ENCODE results near the gene HSP90AB1.

The HSP90AB1 gene

GRCh38 chr6:44275271-44275748 lies 28.4 kb downstream of the HSP90AB1 start:
- H3K9me3 ChIP-seq (ENCODE audit: control insufficient read depth in 1 of 2, low read length in 2 of 2): no peaks in the 10 kb centered on the region
- H3K36me3 ChIP-seq (ENCODE audit: control insufficient read depth in 1 of 2, insufficient read depth in 2 of 2, low read length in 2 of 2): no peaks in the 10 kb centered on the region
- peaks cover 0 to 10% of the 10 kb centered on the region in 2 donors for H3K4me1 ChIP-seq (ENCODE audit: control insufficient read depth in 1 of 2, insufficient read depth in 2 of 2, low read length in 2 of 2)
- H3K27me3 ChIP-seq (ENCODE audit: low read depth, low read length): peaks cover 56% of the 10 kb centered on the region
- H3K27ac ChIP-seq (ENCODE audit: low read length): no peak overlapping the region
- peak overlapping the region in 1 of 2 donors; percentile 53 for H3K4me3 ChIP-seq (ENCODE audit: low read depth in 1 of 2, low read length in 2 of 2)

GRCh38 chr6:44275749-44276648 lies 29.1 kb downstream of the HSP90AB1 start:
- Histone ChIP-seq H3K27me3 (ENCODE audit: low read depth, low read length) (peaks cover 56% of the 10 kb centered on the region), H3K36me3 (ENCODE audit: control insufficient read depth in 1 of 2, insufficient read depth in 2 of 2, low read length in 2 of 2) (no peaks in the 10 kb centered on the region), H3K27ac (ENCODE audit: low read length) (no peak overlapping the region), H3K9me3 (ENCODE audit: control insufficient read depth in 1 of 2, low read length in 2 of 2) (no peaks in the 10 kb centered on the region), H3K4me1 (ENCODE audit: control insufficient read depth in 1 of 2, insufficient read depth in 2 of 2, low read length in 2 of 2) (peaks cover 0 to 10% of the 10 kb centered on the region in 2 donors), H3K4me3 (ENCODE audit: low read depth in 1 of 2, low read length in 2 of 2) (peak overlapping the region in 1 of 2 donors; percentile 53)

DNA sequence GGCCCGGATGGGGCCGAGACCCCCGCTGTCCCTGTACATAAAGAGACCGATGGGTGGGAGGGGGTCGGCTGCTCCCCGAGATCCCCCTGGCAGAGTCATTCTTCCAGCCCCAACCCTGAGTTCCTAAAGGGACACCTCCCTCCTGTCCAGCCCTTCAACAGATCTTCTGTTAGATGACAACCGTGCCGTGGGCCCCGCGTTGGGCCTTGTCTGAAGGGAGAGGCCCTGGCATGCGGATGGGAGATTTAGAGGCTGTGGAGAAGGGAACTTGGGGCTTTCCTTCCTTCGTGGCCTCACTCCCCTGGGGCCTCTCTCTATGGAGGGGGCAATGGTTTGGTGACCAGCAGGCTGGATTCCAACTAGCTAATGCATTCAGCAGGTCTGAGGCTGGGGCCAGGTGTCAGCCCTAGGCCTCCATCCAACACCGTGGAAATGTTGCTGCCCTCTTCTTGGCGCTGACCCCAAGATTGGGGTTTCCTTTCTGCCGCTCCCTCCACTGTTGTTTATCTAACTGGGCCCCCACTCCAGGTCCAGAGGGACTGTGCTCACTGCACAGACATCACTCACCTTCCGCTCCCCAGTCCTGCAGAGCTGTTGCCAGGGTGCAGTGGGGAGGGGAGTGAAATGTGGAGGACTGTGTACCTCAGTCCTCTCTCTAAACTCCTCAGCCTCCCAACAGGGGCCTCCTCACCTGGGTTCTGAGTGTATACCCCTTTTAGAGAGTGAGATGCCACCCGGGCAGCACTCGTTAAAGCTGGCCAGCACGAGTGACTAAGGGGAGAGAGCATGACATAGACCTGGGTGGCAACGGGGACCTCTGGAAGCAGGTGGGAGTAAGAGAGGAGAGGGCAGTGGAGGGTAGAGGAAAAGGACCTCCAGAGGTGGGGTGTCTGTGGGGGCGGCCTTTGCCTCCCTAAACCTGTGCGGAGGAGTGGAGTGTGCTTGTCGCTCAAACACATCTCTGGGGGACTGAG lies 30.1 kb downstream of the HSP90AB1 start:
- Histone ChIP-seq H3K9me3 (ENCODE audit: control insufficient read depth in 1 of 2, low read length in 2 of 2) (no peaks in the 10 kb centered on the region), H3K36me3 (ENCODE audit: control insufficient read depth in 1 of 2, insufficient read depth in 2 of 2, low read length in 2 of 2) (no peaks in the 10 kb centered on the region), H3K4me3 (ENCODE audit: low read depth in 1 of 2, low read length in 2 of 2) (no peak overlapping the region), H3K4me1 (ENCODE audit: control insufficient read depth in 1 of 2, insufficient read depth in 2 of 2, low read length in 2 of 2) (peaks cover 0 to 10% of the 10 kb centered on the region in 2 donors), H3K27me3 (ENCODE audit: low read depth, low read length) (peaks cover 47% of the 10 kb centered on the region), H3K27ac (ENCODE audit: low read length) (no peak overlapping the region)

- H3K27me3 ChIP-seq (ENCODE audit: low read depth, low read length): peaks cover 40% of the 10 kb centered on the region
- no peak overlapping the region for H3K27ac ChIP-seq (ENCODE audit: low read length)
- peaks cover 0 to 10% of the 10 kb centered on the region in 2 donors for H3K4me1 ChIP-seq (ENCODE audit: control insufficient read depth in 1 of 2, insufficient read depth in 2 of 2, low read length in 2 of 2)
- no peaks in the 10 kb centered on the region for H3K9me3 ChIP-seq (ENCODE audit: control insufficient read depth in 1 of 2, low read length in 2 of 2)
- H3K4me3 ChIP-seq (ENCODE audit: low read depth in 1 of 2, low read length in 2 of 2): no peak overlapping the region
- no peaks in the 10 kb centered on the region for H3K36me3 ChIP-seq (ENCODE audit: control insufficient read depth in 1 of 2, insufficient read depth in 2 of 2, low read length in 2 of 2)
Observed at GRCh38 chr6:44277763-44278162, 30.9 kb downstream of the HSP90AB1 start.

DNA sequence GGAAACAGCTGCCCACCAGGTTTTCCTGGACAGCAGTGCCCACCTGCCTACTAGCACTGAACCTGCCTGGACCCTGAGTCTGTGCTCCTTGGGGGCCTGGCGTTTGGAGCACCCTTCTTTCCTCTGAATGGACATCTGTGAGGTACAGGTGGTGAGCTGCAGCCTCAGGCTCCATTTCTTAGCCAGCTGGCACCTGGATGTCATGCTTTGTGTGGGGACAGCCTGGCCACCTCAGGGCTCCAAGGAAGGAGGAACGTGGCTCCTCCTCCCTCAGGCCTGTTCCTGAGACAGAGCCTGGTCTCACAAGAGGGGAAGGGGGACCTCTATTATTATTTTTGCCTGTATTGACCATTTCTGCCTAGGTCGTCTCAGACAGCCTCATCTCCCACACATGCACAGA lies 31.4 kb downstream of the HSP90AB1 start:
- Histone ChIP-seq H3K9me3 (ENCODE audit: control insufficient read depth in 1 of 2, low read length in 2 of 2) (no peaks in the 10 kb centered on the region), H3K36me3 (ENCODE audit: control insufficient read depth in 1 of 2, insufficient read depth in 2 of 2, low read length in 2 of 2) (no peaks in the 10 kb centered on the region), H3K27ac (ENCODE audit: low read length) (no peak overlapping the region), H3K4me3 (ENCODE audit: low read depth in 1 of 2, low read length in 2 of 2) (no peak overlapping the region), H3K4me1 (ENCODE audit: control insufficient read depth in 1 of 2, insufficient read depth in 2 of 2, low read length in 2 of 2) (peaks cover 0 to 10% of the 10 kb centered on the region in 2 donors), H3K27me3 (ENCODE audit: low read depth, low read length) (peaks cover 34% of the 10 kb centered on the region)

DNA sequence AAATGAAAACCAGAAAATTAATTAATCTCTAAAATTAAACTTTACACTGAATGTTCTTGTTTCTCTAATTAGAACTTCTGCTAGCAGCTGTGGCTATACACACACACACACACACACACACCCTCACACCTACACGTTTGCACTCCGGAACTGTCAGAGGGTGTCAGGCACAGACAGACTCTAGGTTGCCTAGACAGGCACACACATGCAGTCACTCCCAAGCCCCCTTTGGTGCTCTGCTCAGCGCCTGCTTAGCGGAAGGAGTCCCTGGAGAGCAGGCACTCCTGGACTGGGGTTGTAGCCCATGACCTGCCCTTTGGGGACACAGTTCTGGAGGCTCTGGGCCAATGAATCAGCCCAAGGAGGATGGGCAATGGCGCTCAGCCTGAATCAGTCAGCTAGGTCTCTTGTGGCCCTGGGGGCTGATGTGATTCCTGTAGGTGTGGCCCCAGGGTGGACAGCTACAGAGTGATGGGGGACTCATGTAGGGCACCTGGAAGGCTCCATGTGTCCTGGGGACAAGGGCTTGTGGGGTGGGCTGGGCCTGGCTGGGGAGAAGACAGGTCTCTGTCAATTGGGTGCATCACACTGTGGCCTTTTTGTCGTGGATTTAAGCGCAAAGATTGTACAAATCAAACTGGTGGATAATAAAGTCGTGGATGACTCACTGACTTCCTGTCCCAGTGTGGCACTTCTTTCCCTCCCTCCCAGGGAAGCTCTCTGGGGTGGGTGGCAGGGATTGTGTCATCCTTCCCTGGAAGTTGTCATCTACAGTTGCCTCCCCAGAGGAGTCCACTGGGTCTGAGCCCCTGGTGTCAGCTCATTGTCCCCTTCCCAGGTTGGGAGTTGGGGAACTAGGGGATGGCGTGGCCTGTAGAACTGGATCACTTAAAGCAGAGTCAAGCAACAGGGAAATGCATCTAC lies 32.1 kb downstream of the HSP90AB1 start:
- Histone ChIP-seq H3K4me1 (ENCODE audit: control insufficient read depth in 1 of 2, insufficient read depth in 2 of 2, low read length in 2 of 2) (peaks cover 0 to 10% of the 10 kb centered on the region in 2 donors), H3K9me3 (ENCODE audit: control insufficient read depth in 1 of 2, low read length in 2 of 2) (no peaks in the 10 kb centered on the region), H3K4me3 (ENCODE audit: low read depth in 1 of 2, low read length in 2 of 2) (no peak overlapping the region), H3K27ac (ENCODE audit: low read length) (no peak overlapping the region), H3K36me3 (ENCODE audit: control insufficient read depth in 1 of 2, insufficient read depth in 2 of 2, low read length in 2 of 2) (no peaks in the 10 kb centered on the region), H3K27me3 (ENCODE audit: low read depth, low read length) (peaks cover 28% of the 10 kb centered on the region)

- Histone ChIP-seq H3K9me3 (ENCODE audit: control insufficient read depth in 1 of 2, low read length in 2 of 2) (no peaks in the 10 kb centered on the region), H3K27ac (ENCODE audit: low read length) (no peak overlapping the region), H3K27me3 (ENCODE audit: low read depth, low read length) (no peaks in the 10 kb centered on the region), H3K36me3 (ENCODE audit: control insufficient read depth in 1 of 2, insufficient read depth in 2 of 2, low read length in 2 of 2) (no peaks in the 10 kb centered on the region), H3K4me3 (ENCODE audit: low read depth in 1 of 2, low read length in 2 of 2) (no peak overlapping the region), H3K4me1 (ENCODE audit: control insufficient read depth in 1 of 2, insufficient read depth in 2 of 2, low read length in 2 of 2) (no peaks in the 10 kb centered on the region)
Observed at GRCh38 chr6:44284121-44284520, 37.2 kb downstream of the HSP90AB1 start.

- no peak overlapping the region for H3K4me3 ChIP-seq (ENCODE audit: low read depth in 1 of 2, low read length in 2 of 2)
- no peak overlapping the region for H3K27ac ChIP-seq (ENCODE audit: low read length)
- peaks cover 2% of the 10 kb centered on the region for H3K27me3 ChIP-seq (ENCODE audit: low read depth, low read length)
- no peaks in the 10 kb centered on the region for H3K36me3 ChIP-seq (ENCODE audit: control insufficient read depth in 1 of 2, insufficient read depth in 2 of 2, low read length in 2 of 2)
- H3K4me1 ChIP-seq (ENCODE audit: control insufficient read depth in 1 of 2, insufficient read depth in 2 of 2, low read length in 2 of 2): no peaks in the 10 kb centered on the region
- no peaks in the 10 kb centered on the region for H3K9me3 ChIP-seq (ENCODE audit: control insufficient read depth in 1 of 2, low read length in 2 of 2)
Observed at GRCh38 chr6:44284867-44285266, 38.0 kb downstream of the HSP90AB1 start.

DNA sequence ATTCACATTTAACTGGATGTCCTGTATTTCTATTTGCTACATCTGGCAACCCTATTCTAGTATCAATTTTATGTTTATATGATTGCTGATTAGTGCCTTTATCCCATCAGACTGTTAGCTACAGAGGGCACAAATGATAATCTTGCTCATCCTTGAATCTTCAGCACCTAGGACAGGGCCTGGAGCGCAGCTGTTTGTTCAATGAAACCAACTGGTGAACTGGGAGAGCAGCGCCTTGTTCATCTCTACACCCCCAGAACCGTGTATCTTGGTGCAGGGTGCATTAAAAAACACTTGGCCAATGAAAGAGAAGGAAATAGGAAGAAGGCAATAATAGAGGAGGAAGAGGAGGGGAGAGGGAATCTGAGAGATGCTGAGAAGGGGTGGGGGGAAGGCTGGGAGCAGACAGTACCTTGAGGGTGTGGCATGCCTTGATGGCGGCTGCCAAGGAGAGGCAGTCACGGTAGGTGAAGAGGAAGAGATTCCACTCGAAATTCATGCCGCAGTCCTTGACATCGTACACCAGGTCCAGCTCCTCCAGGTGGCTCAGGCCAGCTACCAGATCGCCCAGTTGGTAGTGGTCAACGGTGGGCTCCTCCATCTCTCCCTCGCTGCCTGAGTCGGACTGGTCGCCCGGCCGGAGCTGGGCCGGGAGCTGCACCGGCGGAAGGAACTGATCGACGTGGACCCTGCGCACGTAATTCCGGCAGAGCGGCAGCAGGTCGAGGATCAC lies 38.8 kb downstream of the HSP90AB1 start:
- Histone ChIP-seq H3K9me3 (ENCODE audit: control insufficient read depth in 1 of 2, low read length in 2 of 2) (no peaks in the 10 kb centered on the region), H3K27me3 (ENCODE audit: low read depth, low read length) (peaks cover 5% of the 10 kb centered on the region), H3K4me1 (ENCODE audit: control insufficient read depth in 1 of 2, insufficient read depth in 2 of 2, low read length in 2 of 2) (no peaks in the 10 kb centered on the region), H3K36me3 (ENCODE audit: control insufficient read depth in 1 of 2, insufficient read depth in 2 of 2, low read length in 2 of 2) (no peaks in the 10 kb centered on the region), H3K27ac (ENCODE audit: low read length) (no peak overlapping the region), H3K4me3 (ENCODE audit: low read depth in 1 of 2, low read length in 2 of 2) (no peak overlapping the region)

DNA sequence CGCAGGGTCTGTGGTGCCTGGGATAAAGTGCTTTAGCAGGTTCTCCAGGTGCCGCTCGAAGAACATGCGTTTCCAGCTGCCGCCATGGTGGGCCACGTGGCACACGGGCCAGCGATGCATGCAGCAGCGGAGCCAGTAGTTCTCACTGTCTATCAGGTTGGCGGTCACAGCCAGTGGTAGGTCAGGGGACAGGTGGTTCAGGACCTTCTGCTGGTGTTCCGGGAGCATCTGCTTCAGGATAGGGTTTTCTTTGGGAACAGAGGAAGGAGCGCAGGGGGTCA lies 39.3 kb downstream of the HSP90AB1 start:
- no peaks in the 10 kb centered on the region for H3K36me3 ChIP-seq (ENCODE audit: control insufficient read depth in 1 of 2, insufficient read depth in 2 of 2, low read length in 2 of 2)
- peaks cover 5% of the 10 kb centered on the region for H3K27me3 ChIP-seq (ENCODE audit: low read depth, low read length)

More for the DNA sequence above, 39.3 kb downstream of the HSP90AB1 start:
- no peaks in the 10 kb centered on the region for H3K4me1 ChIP-seq (ENCODE audit: control insufficient read depth in 1 of 2, insufficient read depth in 2 of 2, low read length in 2 of 2)
- no peak overlapping the region for H3K4me3 ChIP-seq (ENCODE audit: low read depth in 1 of 2, low read length in 2 of 2)
- no peaks in the 10 kb centered on the region for H3K9me3 ChIP-seq (ENCODE audit: control insufficient read depth in 1 of 2, low read length in 2 of 2)
- no peak overlapping the region for H3K27ac ChIP-seq (ENCODE audit: low read length)

Measured in muscle layer of duodenum (tissue), 2 donors.